ENCODE data around the gene NUDT22. TPM values are rescaled to one million over a fixed set of nuclear protein-coding genes. Genes with fewer than 3 reads are reported as not detected.

Gene NUDT22
- total and polyA plus RNA-seq, 2 donors (not counting 1 experiment from before 2014, with no cell fraction given): 104 to 139 TPM

DNA sequence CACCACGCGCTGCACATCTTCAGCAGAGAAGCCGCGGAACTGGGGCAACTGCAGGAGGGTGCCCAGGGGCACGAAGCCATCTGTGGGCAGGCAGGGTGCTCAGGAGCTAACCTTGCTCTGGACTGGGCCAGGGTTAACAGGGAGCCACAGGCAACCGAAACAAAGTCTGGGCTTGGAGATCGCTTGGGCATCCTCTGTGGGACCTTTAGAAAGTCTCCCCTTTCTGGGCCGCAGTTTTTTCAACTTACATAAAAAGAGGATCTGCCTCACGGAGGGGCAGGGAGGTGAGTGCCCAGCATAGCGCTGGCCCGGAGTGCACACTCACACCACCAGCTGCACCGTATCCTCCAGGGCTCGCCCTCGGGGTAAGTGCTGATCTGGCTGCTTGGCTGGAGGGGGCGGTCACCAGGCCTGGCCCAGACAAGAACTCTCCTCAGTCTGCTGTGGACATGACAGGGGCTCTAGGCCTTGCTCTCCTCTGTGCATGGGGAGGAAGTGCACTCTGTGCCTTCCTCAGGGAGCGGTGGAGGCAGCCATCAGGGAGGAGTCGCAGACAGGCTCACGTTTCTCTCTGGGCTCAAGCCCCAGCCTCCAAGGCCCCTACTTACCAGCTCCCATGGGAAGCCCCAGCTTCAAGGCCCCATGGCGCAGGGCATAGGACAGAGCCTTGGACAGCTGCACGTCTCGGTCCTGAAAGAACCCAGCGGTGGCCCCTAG is 1.0 kb upstream of the NUDT22 start:
- Mint-ChIP-seq H3K27me3 (no peaks in the 10 kb centered on the region), H3K4me3 (peak overlapping the region; percentile 91), H3K27ac (peak overlapping the region; percentile 93), H3K9me3 (ENCODE audit: insufficient read depth) (no peaks in the 10 kb centered on the region), H3K4me1 (peaks cover 37% of the 10 kb centered on the region)
- WGBS (ENCODE audit: insufficient coverage): 72% methylated on average over 22 of the region's 22 CpGs
- peak overlapping the region; percentile 5 to 82 for H3K27ac ChIP-seq (ENCODE audit: low read length in 2 of 2)
- intact Hi-C loops (cut with micrococcal nuclease): no loop called here
- H3K27me3 ChIP-seq (replicated peaks in 1 of 4; ENCODE audit: control extremely low read depth in 1 of 4, control insufficient read depth in 3 of 4, insufficient read depth in 4 of 4, low read length in 3 of 4): no peaks in the 10 kb centered on the region
- peak overlapping the region; percentile 85 for H3K9ac ChIP-seq (ENCODE audit: low read length)
- DNase-seq: no peak
- H3K36me3 ChIP-seq (replicated peaks in 1 of 2; ENCODE audit: control extremely low read depth in 1 of 2, control insufficient read depth in 1 of 2, extremely low read depth in 1 of 2, insufficient read depth in 2 of 2, low read length in 1 of 2): peaks cover 0 to 31% of the 10 kb centered on the region in 2 experiments
- H3K79me2 ChIP-seq (ENCODE audit: control insufficient read depth, insufficient read depth, low read length): peaks cover 21% of the 10 kb centered on the region
- no peak for ATAC-seq (ENCODE audit: low read depth)
- peak overlapping the region; percentile 98 for H3K4me2 ChIP-seq (replicated peaks; ENCODE audit: low read depth, low read length, poor library complexity, severe bottlenecking)
- CTCF ChIA-PET: interaction anchor here (1.3 to 5.2 kb wide), 7 partner anchors 8 to 46 kb away, joined by 3 to 70 read pairs (median 6); partner anchors contain the start of genes FERMT3 and FKBP2
- H3K4me3 ChIP-seq (ENCODE audit: control extremely low read depth in 1 of 5, extremely low read depth in 1 of 5, insufficient read depth in 1 of 5, low read depth in 2 of 5, low read length in 4 of 5): peak overlapping the region; percentile 64 to 97 (median 92)
- no peaks in the 10 kb centered on the region for H3K9me3 ChIP-seq (ENCODE audit: control extremely low read depth in 1 of 3, control insufficient read depth in 2 of 3, insufficient read depth in 1 of 3, low read length in 2 of 3)
- no peak for TF ChIP-seq EZH2 (IDR thresholded peaks at IDR 0.05; ENCODE audit: borderline replicate concordance, insufficient read depth, low read depth, low read length, poor library complexity, severe bottlenecking)
- TF ChIP-seq, protein P1, sequence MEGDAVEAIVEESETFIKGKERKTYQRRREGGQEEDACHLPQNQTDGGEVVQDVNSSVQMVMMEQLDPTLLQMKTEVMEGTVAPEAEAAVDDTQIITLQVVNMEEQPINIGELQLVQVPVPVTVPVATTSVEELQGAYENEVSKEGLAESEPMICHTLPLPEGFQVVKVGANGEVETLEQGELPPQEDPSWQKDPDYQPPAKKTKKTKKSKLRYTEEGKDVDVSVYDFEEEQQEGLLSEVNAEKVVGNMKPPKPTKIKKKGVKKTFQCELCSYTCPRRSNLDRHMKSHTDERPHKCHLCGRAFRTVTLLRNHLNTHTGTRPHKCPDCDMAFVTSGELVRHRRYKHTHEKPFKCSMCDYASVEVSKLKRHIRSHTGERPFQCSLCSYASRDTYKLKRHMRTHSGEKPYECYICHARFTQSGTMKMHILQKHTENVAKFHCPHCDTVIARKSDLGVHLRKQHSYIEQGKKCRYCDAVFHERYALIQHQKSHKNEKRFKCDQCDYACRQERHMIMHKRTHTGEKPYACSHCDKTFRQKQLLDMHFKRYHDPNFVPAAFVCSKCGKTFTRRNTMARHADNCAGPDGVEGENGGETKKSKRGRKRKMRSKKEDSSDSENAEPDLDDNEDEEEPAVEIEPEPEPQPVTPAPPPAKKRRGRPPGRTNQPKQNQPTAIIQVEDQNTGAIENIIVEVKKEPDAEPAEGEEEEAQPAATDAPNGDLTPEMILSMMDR (IDR thresholded peaks at IDR 0.05): no peak
- peaks cover 26 to 40% of the 10 kb centered on the region in 2 donors for H3K4me1 ChIP-seq (ENCODE audit: control insufficient read depth in 2 of 2, insufficient read depth in 2 of 2, low read length in 2 of 2)
- POLR2A ChIA-PET: interaction anchor here (1.2 to 6.3 kb wide), 3 partner anchors 14 to 19 kb away, joined by 3 to 78 read pairs (median 4); partner anchors contain the start of gene FERMT3
- no peak overlapping the region for H2AFZ ChIP-seq (ENCODE audit: insufficient read depth, low read depth, low read length, poor library complexity, severe bottlenecking)
- H4K20me1 ChIP-seq (ENCODE audit: control insufficient read depth, insufficient read depth, low read length, poor library complexity, severe bottlenecking): peaks cover 13% of the 10 kb centered on the region
